HCT116 (cell line): Measurements from ENCODE around the gene INO80. TPM values are rescaled to one million over a fixed set of nuclear protein-coding genes. Genes with fewer than 3 reads are reported as not detected.

Source experiments
- ATAC-seq: fragments of 200-7000 bp; cut with Tn5 transposase; 2 replicates; pipeline ENCODE4 v1.9.1; 2020; ENCODE audit warnings: mild to moderate bottlenecking, moderate library complexity
- BruUV-seq: library from RNA; stranded (reverse); fragments of 400-500 nt; replicated peaks from 2 replicates; lab custom pipeline; 2021; lab: Mats Ljungman, UMichigan
- CTCF ChIA-PET: fragments of 300-600 bp; sonication (Branson Sonifier 250); formaldehyde crosslinking; loops from one replicate; lab custom pipeline; 2021; ENCODE audit warnings: antibody characterized with exemption; lab: Charles Lee
- POLR2A ChIA-PET: fragments of 300-600, 350-600 bp; sonication (Branson Sonifier 250); formaldehyde crosslinking; loops from one replicate; lab custom pipeline; 2021; ENCODE audit warnings: antibody characterized with exemption; lab: Charles Lee
- RAD21 ChIA-PET, 2 experiments: fragments of 300-600 bp; sonication (Branson Sonifier 250); formaldehyde crosslinking; loops; one replicate each; lab custom pipeline; 2023; ENCODE audit warnings: low total read pairs in 2 of 2; ENCODE audit not compliant: uncharacterized antibody in 2 of 2, unreplicated experiment in 2 of 2, low non-redundant PET in 1 of 2; lab: Charles Lee
- DNase-seq: peaks from one replicate; pipeline ENCODE4 v3.0.0-alpha.2; 2010; ENCODE audit warnings: low read depth, low spot score
- H2AFZ ChIP-seq: fragments of 200-600 bp; shearing (Covaris generic), sonication (generic); 2 replicates; pipeline ENCODE4 v1.6.1; 2017; ENCODE audit warnings: low read depth, mixed run types, mixed read lengths, antibody characterized with exemption, low read length; ENCODE audit not compliant: poor library complexity, severe bottlenecking
- H3K27ac ChIP-seq: 2 replicates; pipeline ENCODE4 v1.5.1; 2012; ENCODE audit warnings: low read depth, low read length
- H3K27me3 ChIP-seq: fragments of 200-600 bp; sonication (generic); 2 replicates; pipeline ENCODE4 v1.6.1; 2016; ENCODE audit warnings: mixed run types, low read length, mixed read lengths; ENCODE audit not compliant: insufficient read depth
- H3K36me3 ChIP-seq, 2 experiments: fragments of 200-500 bp in 1 of 2; fragments of 200-600 bp in 1 of 2; sonication (Bioruptor generic) in 1 of 2; sonication (generic) in 1 of 2; 2 replicates each; pipeline versions ENCODE4 v1.5.1 to v1.6.1; 2014 to 2016; ENCODE audit warnings: low read length in 2 of 2, inconsistent platforms in 1 of 2, mixed read lengths in 1 of 2, mixed run types in 1 of 2; ENCODE audit not compliant: insufficient read depth in 2 of 2, control insufficient read depth in 1 of 2
- H3K4me1 ChIP-seq, 2 experiments: fragments of 200-600 bp in 1 of 2; sonication (generic) in 1 of 2; 2 replicates each; pipeline versions ENCODE4 v1.5.1 to v1.6.1; 2012 to 2017; ENCODE audit warnings: low read length in 2 of 2, inconsistent platforms in 1 of 2, mild to moderate bottlenecking in 1 of 2, mixed read lengths in 1 of 2, mixed run types in 1 of 2, moderate library complexity in 1 of 2; ENCODE audit not compliant: insufficient read depth in 2 of 2, control insufficient read depth in 1 of 2
- H3K4me2 ChIP-seq: fragments of 200-600 bp; sonication (generic); 2 replicates; pipeline ENCODE4 v1.6.1; 2017; ENCODE audit warnings: mixed run types, low read length, mixed read lengths
- H3K4me3 ChIP-seq, 2 experiments: fragments of 200-600 bp in 1 of 2; sonication (generic) in 1 of 2; replicated peaks in 1 of 2; 2 replicates each; pipeline ENCODE4 v1.5.1; 2011 to 2016; ENCODE audit warnings: low read length in 2 of 2, control low read depth in 1 of 2, low read depth in 1 of 2, mild to moderate bottlenecking in 1 of 2, mixed read lengths in 1 of 2, mixed run types in 1 of 2
- H3K79me2 ChIP-seq: fragments of 200-600 bp; sonication (generic); 2 replicates; pipeline ENCODE4 v1.6.1; 2017; ENCODE audit warnings: mild to moderate bottlenecking, mixed run types, low read length, moderate library complexity, mixed read lengths; ENCODE audit not compliant: insufficient read depth
- H3K9ac ChIP-seq: fragments of 200-600 bp; sonication (generic); 2 replicates; pipeline ENCODE4 v1.6.1; 2016; ENCODE audit warnings: low read length, mixed read lengths
- H3K9me2 ChIP-seq: fragments of 200-600 bp; sonication (generic), shearing (Covaris generic); 2 replicates; pipeline ENCODE4 v1.6.1; 2017; ENCODE audit warnings: mixed run types, mild to moderate bottlenecking, moderate library complexity; ENCODE audit not compliant: insufficient read depth
- H3K9me3 ChIP-seq, 2 experiments: fragments of 200-500 bp in 1 of 2; fragments of 200-600 bp in 1 of 2; sonication (Bioruptor generic) in 1 of 2; sonication (generic) in 1 of 2; 2 replicates each; pipeline ENCODE4 v1.6.1; 2014 to 2017; ENCODE audit warnings: low read length in 2 of 2, mixed read lengths in 2 of 2, inconsistent platforms in 1 of 2, low read depth in 1 of 2, mild to moderate bottlenecking in 1 of 2, mixed run types in 1 of 2, moderate library complexity in 1 of 2; ENCODE audit not compliant: control insufficient read depth in 1 of 2, insufficient read depth in 1 of 2
- H4K20me1 ChIP-seq: fragments of 200-600 bp; sonication (generic), shearing (Covaris generic); 2 replicates; pipeline ENCODE4 v1.6.1; 2017; ENCODE audit warnings: mixed run types, mild to moderate bottlenecking, moderate library complexity; ENCODE audit not compliant: insufficient read depth
- CBX3 ChIP-seq: IDR thresholded peaks from 2 replicates; pipeline ENCODE4 v1.6.1; 2012; ENCODE audit warnings: low read depth
- CEBPB ChIP-seq: IDR thresholded peaks from 2 replicates; pipeline ENCODE4 v1.6.1; 2012; ENCODE audit warnings: low read depth
- EGR1 ChIP-seq: IDR thresholded peaks from 2 replicates; pipeline ENCODE4 v1.6.1; 2012; ENCODE audit warnings: low read depth
- ELF1 ChIP-seq: IDR thresholded peaks from 2 replicates; pipeline ENCODE4 v1.6.1; 2012; ENCODE audit warnings: low read depth, borderline replicate concordance
- EZH2 ChIP-seq: fragments of 200-600 bp; sonication (generic); IDR thresholded peaks from 2 replicates; pipeline ENCODE4 v1.6.1; 2017; ENCODE audit warnings: antibody characterized with exemption, mixed run types
- EZH2phosphoT487 ChIP-seq: fragments of 200-600 bp; IDR thresholded peaks from 2 replicates; pipeline ENCODE4 v1.6.1; 2018; ENCODE audit warnings: antibody characterized with exemption, borderline replicate concordance
- FOSL1 ChIP-seq: IDR thresholded peaks from 2 replicates; pipeline ENCODE4 v1.6.1; 2012; ENCODE audit warnings: low read depth
- JUND ChIP-seq: IDR thresholded peaks from 2 replicates; pipeline ENCODE4 v1.6.1; 2012
- POLR2A ChIP-seq: IDR thresholded peaks from 2 replicates; pipeline ENCODE4 v1.7.0; 2011; ENCODE audit warnings: borderline replicate concordance; ENCODE audit not compliant: insufficient read depth, insufficient read length; ENCODE audit errors: extremely low read depth
- POLR2AphosphoS5 ChIP-seq: IDR thresholded peaks from 2 replicates; pipeline ENCODE4 v1.6.1; 2011; ENCODE audit warnings: mild to moderate bottlenecking, low read depth, low read length, moderate library complexity
- SIN3A ChIP-seq: IDR thresholded peaks from 2 replicates; pipeline ENCODE4 v1.6.1; 2012; ENCODE audit warnings: low read depth
- SP1 ChIP-seq: IDR thresholded peaks from 2 replicates; pipeline ENCODE4 v1.6.1; 2012; ENCODE audit warnings: low read depth
- SRF ChIP-seq: IDR thresholded peaks from 2 replicates; pipeline ENCODE4 v1.6.1; 2012; ENCODE audit warnings: low read depth
- YY1 ChIP-seq: IDR thresholded peaks from 2 replicates; pipeline ENCODE4 v1.6.1; 2011; ENCODE audit warnings: low read length, low read depth, moderate library complexity, mild to moderate bottlenecking; ENCODE audit not compliant: insufficient replicate concordance; ENCODE audit errors: extremely low read depth
- ZFX ChIP-seq: fragments of 450-650 bp; IDR thresholded peaks from 2 replicates; pipeline ENCODE4 v1.6.1; 2017
- intact Hi-C: fragments of 100-400 bp; cut with micrococcal nuclease; formaldehyde crosslinking; loops from 2 replicates; pipeline ENCODE4 v1.10.0; 2022
- total RNA-seq: library from RNA; stranded (reverse); gene quantifications from one replicate; pipeline ENCODE4 v1.2.1, GENCODE V29; 2021; ENCODE audit not compliant: unreplicated experiment
- TF ChIP-seq, protein P1 (sequence below): IDR thresholded peaks from 2 replicates; pipeline ENCODE4 v1.6.1; 2011; ENCODE audit warnings: mild to moderate bottlenecking, low read length, moderate library complexity; ENCODE audit not compliant: insufficient replicate concordance; ENCODE audit errors: extremely low read depth
- TF ChIP-seq, protein P2 (sequence below): IDR thresholded peaks from 2 replicates; pipeline ENCODE4 v1.6.1; 2012; ENCODE audit warnings: low read depth
- TF ChIP-seq, protein P3 (sequence below): IDR thresholded peaks from 2 replicates; pipeline ENCODE4 v1.6.1; 2012
- TF ChIP-seq, protein P4 (sequence below): IDR thresholded peaks from 2 replicates; pipeline ENCODE4 v1.6.1; 2012

Gene INO80
- total RNA-seq, 1 experiment from 2014 or later = 28.2 TPM

DNA sequence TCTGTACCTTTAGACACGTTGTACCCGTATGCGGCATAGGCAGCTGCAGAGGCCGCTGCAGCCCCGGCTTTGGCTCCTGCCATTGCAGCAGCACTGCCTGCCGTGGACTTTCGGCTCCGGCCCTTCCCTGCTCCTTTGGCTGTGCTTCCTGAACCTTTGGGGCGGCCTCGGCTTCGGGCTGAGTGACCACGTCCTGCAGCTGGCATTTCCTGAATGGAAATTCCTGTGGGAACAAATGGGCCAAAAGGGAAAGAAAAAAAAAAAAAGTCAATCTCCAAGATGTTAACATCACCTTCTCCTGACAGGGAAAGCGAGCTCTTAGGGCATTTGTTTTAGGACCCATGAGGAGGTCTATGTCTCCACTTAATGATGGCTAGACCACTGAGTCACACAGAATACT lies 133.2 kb downstream of the INO80 start:
- Histone ChIP-seq H3K36me3 (peaks cover 66 to 85% of the 10 kb centered on the region in 2 experiments), H3K4me1 (no peaks in the 10 kb centered on the region), H3K27ac (no peak overlapping the region), H3K4me3 (no peak overlapping the region), H4K20me1 (no peaks in the 10 kb centered on the region), H3K79me2 (no peaks in the 10 kb centered on the region), H3K4me2 (no peak overlapping the region), H3K9me3 (no peaks in the 10 kb centered on the region), H3K27me3 (no peaks in the 10 kb centered on the region), H3K9ac (no peak overlapping the region), H3K9me2 (no peaks in the 10 kb centered on the region), H2AFZ (no peak overlapping the region)
- BruUV-seq = no TSS peak
- ChIA-PET RAD21 (no interaction called here), POLR2A (no interaction called here), CTCF (no interaction called here)
- DNase-seq (no peak), ATAC-seq (no peak)
- intact Hi-C loops = no loop called here
- TF ChIP-seq YY1 (no peak), CEBPB (no peak)

DNA sequence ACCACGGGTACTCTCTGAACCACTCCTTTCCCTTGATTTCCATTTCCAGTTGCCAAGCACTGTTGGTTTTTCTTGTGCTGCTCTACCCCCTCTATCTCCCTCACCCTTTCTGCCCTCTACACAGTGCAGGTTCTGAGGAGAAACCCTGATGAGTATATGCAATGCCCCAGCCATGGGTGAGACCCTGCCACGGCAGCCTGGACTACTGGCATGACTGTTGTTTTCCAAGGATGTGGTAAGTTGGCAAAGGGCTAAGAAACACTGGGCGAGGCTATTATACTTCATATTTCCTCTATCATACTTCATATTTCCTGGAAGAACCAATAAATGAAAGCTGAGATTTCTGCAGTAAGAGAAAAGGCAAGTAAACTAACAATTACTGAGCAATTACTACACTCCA lies 134.9 kb downstream of the INO80 start:
- H3K4me3 ChIP-seq = no peak overlapping the region
- CTCF ChIA-PET = no interaction called here
- H3K27me3 ChIP-seq = no peaks in the 10 kb centered on the region
- POLR2A ChIA-PET = no interaction called here
- ATAC-seq (no peak), DNase-seq (no peak)
- no peak overlapping the region for H3K9ac ChIP-seq
- H3K9me2 ChIP-seq = no peaks in the 10 kb centered on the region
- peaks cover 59 to 84% of the 10 kb centered on the region in 2 experiments for H3K36me3 ChIP-seq
- BruUV-seq = no TSS peak
- H3K27ac ChIP-seq = no peak overlapping the region
- no peaks in the 10 kb centered on the region for H3K79me2 ChIP-seq
- no peaks in the 10 kb centered on the region for H4K20me1 ChIP-seq
- H3K4me1 ChIP-seq = no peaks in the 10 kb centered on the region
- RAD21 ChIA-PET = no interaction called here
- intact Hi-C loops = no loop called here
- no peak overlapping the region for H2AFZ ChIP-seq
- H3K4me2 ChIP-seq = no peak overlapping the region
- no peaks in the 10 kb centered on the region for H3K9me3 ChIP-seq
- TF ChIP-seq POLR2AphosphoS5 (no peak), ELF1 (no peak), SIN3A (no peak), SRF (no peak), EGR1 (no peak), EZH2 (no peak), FOSL1 (no peak), ZFX (no peak), JUND (no peak), EZH2phosphoT487 (no peak), SP1 (no peak), CBX3 (no peak), POLR2A (no peak)
- TF ChIP-seq, protein P1, sequence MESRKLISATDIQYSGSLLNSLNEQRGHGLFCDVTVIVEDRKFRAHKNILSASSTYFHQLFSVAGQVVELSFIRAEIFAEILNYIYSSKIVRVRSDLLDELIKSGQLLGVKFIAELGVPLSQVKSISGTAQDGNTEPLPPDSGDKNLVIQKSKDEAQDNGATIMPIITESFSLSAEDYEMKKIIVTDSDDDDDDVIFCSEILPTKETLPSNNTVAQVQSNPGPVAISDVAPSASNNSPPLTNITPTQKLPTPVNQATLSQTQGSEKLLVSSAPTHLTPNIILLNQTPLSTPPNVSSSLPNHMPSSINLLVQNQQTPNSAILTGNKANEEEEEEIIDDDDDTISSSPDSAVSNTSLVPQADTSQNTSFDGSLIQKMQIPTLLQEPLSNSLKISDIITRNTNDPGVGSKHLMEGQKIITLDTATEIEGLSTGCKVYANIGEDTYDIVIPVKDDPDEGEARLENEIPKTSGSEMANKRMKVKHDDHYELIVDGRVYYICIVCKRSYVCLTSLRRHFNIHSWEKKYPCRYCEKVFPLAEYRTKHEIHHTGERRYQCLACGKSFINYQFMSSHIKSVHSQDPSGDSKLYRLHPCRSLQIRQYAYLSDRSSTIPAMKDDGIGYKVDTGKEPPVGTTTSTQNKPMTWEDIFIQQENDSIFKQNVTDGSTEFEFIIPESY = no peak
- TF ChIP-seq, protein P2, sequence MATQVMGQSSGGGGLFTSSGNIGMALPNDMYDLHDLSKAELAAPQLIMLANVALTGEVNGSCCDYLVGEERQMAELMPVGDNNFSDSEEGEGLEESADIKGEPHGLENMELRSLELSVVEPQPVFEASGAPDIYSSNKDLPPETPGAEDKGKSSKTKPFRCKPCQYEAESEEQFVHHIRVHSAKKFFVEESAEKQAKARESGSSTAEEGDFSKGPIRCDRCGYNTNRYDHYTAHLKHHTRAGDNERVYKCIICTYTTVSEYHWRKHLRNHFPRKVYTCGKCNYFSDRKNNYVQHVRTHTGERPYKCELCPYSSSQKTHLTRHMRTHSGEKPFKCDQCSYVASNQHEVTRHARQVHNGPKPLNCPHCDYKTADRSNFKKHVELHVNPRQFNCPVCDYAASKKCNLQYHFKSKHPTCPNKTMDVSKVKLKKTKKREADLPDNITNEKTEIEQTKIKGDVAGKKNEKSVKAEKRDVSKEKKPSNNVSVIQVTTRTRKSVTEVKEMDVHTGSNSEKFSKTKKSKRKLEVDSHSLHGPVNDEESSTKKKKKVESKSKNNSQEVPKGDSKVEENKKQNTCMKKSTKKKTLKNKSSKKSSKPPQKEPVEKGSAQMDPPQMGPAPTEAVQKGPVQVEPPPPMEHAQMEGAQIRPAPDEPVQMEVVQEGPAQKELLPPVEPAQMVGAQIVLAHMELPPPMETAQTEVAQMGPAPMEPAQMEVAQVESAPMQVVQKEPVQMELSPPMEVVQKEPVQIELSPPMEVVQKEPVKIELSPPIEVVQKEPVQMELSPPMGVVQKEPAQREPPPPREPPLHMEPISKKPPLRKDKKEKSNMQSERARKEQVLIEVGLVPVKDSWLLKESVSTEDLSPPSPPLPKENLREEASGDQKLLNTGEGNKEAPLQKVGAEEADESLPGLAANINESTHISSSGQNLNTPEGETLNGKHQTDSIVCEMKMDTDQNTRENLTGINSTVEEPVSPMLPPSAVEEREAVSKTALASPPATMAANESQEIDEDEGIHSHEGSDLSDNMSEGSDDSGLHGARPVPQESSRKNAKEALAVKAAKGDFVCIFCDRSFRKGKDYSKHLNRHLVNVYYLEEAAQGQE = no peak
- TF ChIP-seq, protein P3, sequence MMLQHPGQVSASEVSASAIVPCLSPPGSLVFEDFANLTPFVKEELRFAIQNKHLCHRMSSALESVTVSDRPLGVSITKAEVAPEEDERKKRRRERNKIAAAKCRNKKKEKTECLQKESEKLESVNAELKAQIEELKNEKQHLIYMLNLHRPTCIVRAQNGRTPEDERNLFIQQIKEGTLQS = no peak
- TF ChIP-seq, protein P4, sequence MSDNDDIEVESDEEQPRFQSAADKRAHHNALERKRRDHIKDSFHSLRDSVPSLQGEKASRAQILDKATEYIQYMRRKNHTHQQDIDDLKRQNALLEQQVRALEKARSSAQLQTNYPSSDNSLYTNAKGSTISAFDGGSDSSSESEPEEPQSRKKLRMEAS = no peak
